ENCODE results near the gene PROCR.

DNA sequence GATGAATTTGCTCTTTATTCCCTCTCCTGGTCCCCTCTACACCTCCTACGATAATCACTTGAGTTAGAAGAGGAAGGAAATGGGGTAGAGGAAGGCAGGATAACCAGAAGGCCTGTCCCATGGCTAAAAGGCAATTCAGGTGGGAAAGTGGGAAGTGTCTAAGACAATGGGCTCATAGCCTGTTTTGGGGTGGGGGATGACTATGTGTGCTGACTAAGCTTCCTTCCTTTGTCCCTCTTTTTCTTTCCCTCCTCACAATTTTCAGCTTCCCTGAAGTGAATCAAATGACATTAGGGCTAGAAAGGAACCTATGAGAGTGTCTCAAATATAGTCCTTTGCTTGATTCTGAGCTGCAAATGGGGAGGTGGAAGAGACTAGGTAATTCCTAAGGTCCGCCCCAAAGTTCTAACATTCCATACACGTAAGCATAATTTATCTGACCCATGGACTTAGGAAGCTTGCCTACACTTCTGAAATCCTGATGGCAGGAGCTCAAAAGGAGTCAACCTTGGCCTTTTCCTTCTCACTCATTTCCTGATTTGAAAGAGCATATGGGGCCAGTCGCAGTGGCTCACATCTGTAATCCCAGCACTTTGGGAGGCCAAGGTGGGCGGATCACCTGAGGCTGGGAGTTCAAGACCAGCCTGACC, 49.0 kb upstream of the PROCR start:
- TF ChIP-seq BACH2 (CRISPR knock-in tag; IDR thresholded peaks at IDR 0.05; ENCODE audit: borderline replicate concordance) = no peak
- TF ChIP-seq, protein P1, sequence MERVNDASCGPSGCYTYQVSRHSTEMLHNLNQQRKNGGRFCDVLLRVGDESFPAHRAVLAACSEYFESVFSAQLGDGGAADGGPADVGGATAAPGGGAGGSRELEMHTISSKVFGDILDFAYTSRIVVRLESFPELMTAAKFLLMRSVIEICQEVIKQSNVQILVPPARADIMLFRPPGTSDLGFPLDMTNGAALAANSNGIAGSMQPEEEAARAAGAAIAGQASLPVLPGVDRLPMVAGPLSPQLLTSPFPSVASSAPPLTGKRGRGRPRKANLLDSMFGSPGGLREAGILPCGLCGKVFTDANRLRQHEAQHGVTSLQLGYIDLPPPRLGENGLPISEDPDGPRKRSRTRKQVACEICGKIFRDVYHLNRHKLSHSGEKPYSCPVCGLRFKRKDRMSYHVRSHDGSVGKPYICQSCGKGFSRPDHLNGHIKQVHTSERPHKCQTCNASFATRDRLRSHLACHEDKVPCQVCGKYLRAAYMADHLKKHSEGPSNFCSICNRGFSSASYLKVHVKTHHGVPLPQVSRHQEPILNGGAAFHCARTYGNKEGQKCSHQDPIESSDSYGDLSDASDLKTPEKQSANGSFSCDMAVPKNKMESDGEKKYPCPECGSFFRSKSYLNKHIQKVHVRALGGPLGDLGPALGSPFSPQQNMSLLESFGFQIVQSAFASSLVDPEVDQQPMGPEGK (CRISPR knock-in tag; IDR thresholded peaks at IDR 0.05; ENCODE audit: borderline replicate concordance) = no peak
- TF ChIP-seq RARB (CRISPR knock-in tag; IDR thresholded peaks at IDR 0.05) = no peak
- no peak for TF ChIP-seq ZNF565 (CRISPR knock-in tag; conservative IDR thresholded peaks at IDR 0.05; ENCODE audit: low read depth)
- TF ChIP-seq TCF4 (CRISPR knock-in tag; IDR thresholded peaks at IDR 0.05; ENCODE audit: borderline replicate concordance) = no peak
- TF ChIP-seq, protein P2, sequence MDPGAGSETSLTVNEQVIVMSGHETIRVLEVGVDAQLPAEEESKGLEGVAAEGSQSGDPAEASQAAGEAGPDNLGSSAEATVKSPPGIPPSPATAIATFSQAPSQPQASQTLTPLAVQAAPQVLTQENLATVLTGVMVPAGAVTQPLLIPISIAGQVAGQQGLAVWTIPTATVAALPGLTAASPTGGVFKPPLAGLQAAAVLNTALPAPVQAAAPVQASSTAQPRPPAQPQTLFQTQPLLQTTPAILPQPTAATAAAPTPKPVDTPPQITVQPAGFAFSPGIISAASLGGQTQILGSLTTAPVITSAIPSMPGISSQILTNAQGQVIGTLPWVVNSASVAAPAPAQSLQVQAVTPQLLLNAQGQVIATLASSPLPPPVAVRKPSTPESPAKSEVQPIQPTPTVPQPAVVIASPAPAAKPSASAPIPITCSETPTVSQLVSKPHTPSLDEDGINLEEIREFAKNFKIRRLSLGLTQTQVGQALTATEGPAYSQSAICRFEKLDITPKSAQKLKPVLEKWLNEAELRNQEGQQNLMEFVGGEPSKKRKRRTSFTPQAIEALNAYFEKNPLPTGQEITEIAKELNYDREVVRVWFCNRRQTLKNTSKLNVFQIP (CRISPR knock-in tag; IDR thresholded peaks at IDR 0.05; ENCODE audit: borderline replicate concordance, low read depth) = no peak
- TF ChIP-seq ESRRG (CRISPR knock-in tag; IDR thresholded peaks at IDR 0.05) = no peak
- no peak for TF ChIP-seq OSR1 (CRISPR knock-in tag; IDR thresholded peaks at IDR 0.05)
- TF ChIP-seq ZNF8 (CRISPR knock-in tag; IDR thresholded peaks at IDR 0.05) = no peak
- TF ChIP-seq ZFP30 (CRISPR knock-in tag; IDR thresholded peaks at IDR 0.05) = no peak
- no peak for TF ChIP-seq ARNTL (CRISPR knock-in tag; IDR thresholded peaks at IDR 0.05; ENCODE audit: borderline replicate concordance, low read depth)
- no peak for TF ChIP-seq ZFP3 (CRISPR knock-in tag; IDR thresholded peaks at IDR 0.05)
- TF ChIP-seq TOX (CRISPR knock-in tag; IDR thresholded peaks at IDR 0.05; ENCODE audit: borderline replicate concordance) = no peak
